H1 (cell line): Measurements from ENCODE around the gene PTS. TPM values are rescaled to one million over a fixed set of nuclear protein-coding genes. Genes with fewer than 3 reads are reported as not detected.

Source experiments
- CTCF ChIA-PET: fragments of 300-600 bp; sonication (Branson Sonifier 250); formaldehyde crosslinking; loops from one replicate; lab custom pipeline; 2021; ENCODE audit not compliant: partially characterized antibody; lab: Charles Lee
- POLR2A ChIA-PET: fragments of 300-600 bp; sonication (Branson Sonifier 250); formaldehyde crosslinking; loops from one replicate; lab custom pipeline; 2021; ENCODE audit warnings: inconsistent platforms; ENCODE audit not compliant: partially characterized antibody; lab: Charles Lee
- DNase-seq, 2 experiments: peaks; one replicate each; pipeline versions ENCODE4 v3.0.0 to v3.0.0-alpha.2; 2010 to 2022; ENCODE audit warnings: low spot score in 2 of 2, low read depth in 1 of 2, mixed read lengths in 1 of 2
- FAIRE-seq: peaks from 2 replicates; lab custom pipeline; 2011; peaks lifted over from hg19 to GRCh38; lab: Jason Lieb, UNC
- H2AFZ ChIP-seq: 2 replicates; pipeline ENCODE4 v1.8.1; 2012; ENCODE audit warnings: low read length, inconsistent platforms
- H2AK5ac ChIP-seq: 2 replicates; pipeline ENCODE4 v1.6.1; 2013; ENCODE audit warnings: low read depth, low read length
- H2BK120ac ChIP-seq: replicated peaks from 2 replicates; pipeline ENCODE3; 2013; ENCODE audit warnings: low read depth, low read length, inconsistent platforms
- H2BK12ac ChIP-seq: 2 replicates; pipeline ENCODE4 v1.6.1; 2013; ENCODE audit warnings: low read depth, low read length
- H2BK15ac ChIP-seq: 2 replicates; pipeline ENCODE4 v1.6.1; 2013; ENCODE audit warnings: low read length
- H2BK20ac ChIP-seq: 2 replicates; pipeline ENCODE4 v1.6.1; 2013; ENCODE audit warnings: low read length
- H2BK5ac ChIP-seq: 2 replicates; pipeline ENCODE4 v1.6.1; 2013; ENCODE audit warnings: low read depth, low read length
- H3K14ac ChIP-seq: 2 replicates; pipeline ENCODE4 v1.6.1; 2013; ENCODE audit warnings: inconsistent platforms; ENCODE audit not compliant: insufficient read length
- H3K18ac ChIP-seq: 2 replicates; pipeline ENCODE4 v1.6.1; 2013; ENCODE audit warnings: low read length; ENCODE audit errors: extremely low read depth
- H3K23ac ChIP-seq: 2 replicates; pipeline ENCODE4 v1.6.1; 2013; ENCODE audit warnings: inconsistent platforms; ENCODE audit not compliant: insufficient read length
- H3K23me2 ChIP-seq: 2 replicates; pipeline ENCODE4 v1.6.1; 2013; ENCODE audit warnings: low read depth, low read length
- H3K27ac ChIP-seq: 2 replicates; pipeline ENCODE4 v1.6.1; 2011; ENCODE audit warnings: low read depth, low read length, inconsistent platforms
- H3K27me3 ChIP-seq, 4 experiments: replicated peaks in 1 of 4; 1 replicate in 1 of 4; 2 replicates in 3 of 4; pipeline versions ENCODE4 v1.6.1 to v1.8.1; 2011 to 2013; ENCODE audit warnings: low read length in 3 of 4, mild to moderate bottlenecking in 3 of 4, inconsistent platforms in 2 of 4, mixed read lengths in 2 of 4, moderate library complexity in 1 of 4; ENCODE audit not compliant: control insufficient read depth in 3 of 4, insufficient read depth in 3 of 4; ENCODE audit errors: extremely low read depth in 1 of 4
- H3K36me3 ChIP-seq, 4 experiments: 2 replicates each; pipeline versions ENCODE4 v1.6.1 to v1.8.1; 2011 to 2013; ENCODE audit warnings: mild to moderate bottlenecking in 4 of 4, low read length in 3 of 4, moderate library complexity in 2 of 4, control low read depth in 1 of 4, inconsistent platforms in 1 of 4; ENCODE audit not compliant: insufficient read depth in 4 of 4, control insufficient read depth in 2 of 4
- H3K4ac ChIP-seq: replicated peaks from 2 replicates; pipeline ENCODE3; 2013; ENCODE audit warnings: low read length, low read depth, mixed read lengths, inconsistent platforms; ENCODE audit not compliant: insufficient read length
- H3K4me1 ChIP-seq, 4 experiments: replicated peaks in 1 of 4; 1 replicate in 1 of 4; 2 replicates in 3 of 4; pipeline versions ENCODE4 v1.6.1 to v1.8.1; 2011 to 2013; ENCODE audit warnings: low read length in 3 of 4, inconsistent platforms in 2 of 4, mixed read lengths in 1 of 4; ENCODE audit not compliant: insufficient read depth in 4 of 4, control insufficient read depth in 3 of 4
- H3K4me2 ChIP-seq, 2 experiments: 2 replicates each; pipeline versions ENCODE4 v1.6.1 to v1.8.1; 2011 to 2013; ENCODE audit warnings: low read depth in 2 of 2, low read length in 2 of 2, control low read depth in 1 of 2, inconsistent platforms in 1 of 2, mild to moderate bottlenecking in 1 of 2; ENCODE audit not compliant: insufficient read depth in 1 of 2
- H3K4me3 ChIP-seq, 4 experiments: fragments of 200-600, 300-600 bp in 1 of 4; sonication (generic), shearing (Covaris generic), sonication (Bioruptor Twin) in 1 of 4; 2 replicates each; pipeline versions ENCODE4 v1.5.1 to v1.8.1; 2011 to 2016; ENCODE audit warnings: low read length in 4 of 4, low read depth in 3 of 4, control low read depth in 2 of 4, inconsistent platforms in 2 of 4, mild to moderate bottlenecking in 2 of 4, mixed read lengths in 1 of 4, moderate library complexity in 1 of 4; ENCODE audit not compliant: insufficient read depth in 2 of 4; ENCODE audit errors: extremely low read depth in 1 of 4
- H3K56ac ChIP-seq: replicated peaks from 2 replicates; pipeline ENCODE3; 2013; ENCODE audit warnings: low read depth, mild to moderate bottlenecking, mixed read lengths, low read length, inconsistent platforms; ENCODE audit not compliant: insufficient read length
- H3K79me1 ChIP-seq: 2 replicates; pipeline ENCODE4 v1.6.1; 2013; ENCODE audit warnings: low read depth, low read length, control low read depth
- H3K79me2 ChIP-seq, 2 experiments: 2 replicates each; pipeline versions ENCODE4 v1.6.1 to v1.8.1; 2012 to 2013; ENCODE audit warnings: low read length in 2 of 2, mild to moderate bottlenecking in 2 of 2, inconsistent platforms in 1 of 2; ENCODE audit not compliant: insufficient read depth in 2 of 2, control insufficient read depth in 1 of 2
- H3K9ac ChIP-seq, 4 experiments: replicated peaks in 1 of 4; 1 replicate in 1 of 4; 2 replicates in 3 of 4; pipeline versions ENCODE4 v1.6.1 to v1.8.1; 2011 to 2013; ENCODE audit warnings: low read depth in 3 of 4, low read length in 3 of 4, control low read depth in 2 of 4, mild to moderate bottlenecking in 2 of 4, moderate library complexity in 2 of 4, inconsistent platforms in 1 of 4; ENCODE audit errors: extremely low read depth in 1 of 4
- H3K9me3 ChIP-seq, 2 experiments: 2 replicates each; pipeline versions ENCODE4 v1.6.1 to v1.8.1; 2012 to 2013; ENCODE audit warnings: mild to moderate bottlenecking in 2 of 2, moderate library complexity in 2 of 2, control low read depth in 1 of 2, inconsistent platforms in 1 of 2, low read depth in 1 of 2, low read length in 1 of 2, mixed read lengths in 1 of 2; ENCODE audit not compliant: insufficient read depth in 2 of 2
- H4K20me1 ChIP-seq, 2 experiments: replicated peaks in 1 of 2; 2 replicates each; pipeline versions ENCODE3 to v1.8.1; 2011 to 2013; ENCODE audit warnings: inconsistent platforms in 2 of 2, low read length in 2 of 2, mild to moderate bottlenecking in 1 of 2; ENCODE audit not compliant: insufficient read depth in 2 of 2, control insufficient read depth in 1 of 2
- H4K5ac ChIP-seq: 2 replicates; pipeline ENCODE4 v1.6.1; 2013; ENCODE audit warnings: low read length, low read depth, mixed read lengths, inconsistent platforms; ENCODE audit not compliant: insufficient read length
- H4K8ac ChIP-seq: 2 replicates; pipeline ENCODE4 v1.8.0; 2013; ENCODE audit warnings: mild to moderate bottlenecking, moderate library complexity, low read length, inconsistent platforms; ENCODE audit not compliant: insufficient read depth; ENCODE audit errors: extremely low read depth
- H4K91ac ChIP-seq: replicated peaks from 2 replicates; pipeline ENCODE3; 2013; ENCODE audit warnings: low read length, mixed read lengths, inconsistent platforms; ENCODE audit not compliant: insufficient read length
- CHD2 ChIP-seq: IDR thresholded peaks from 2 replicates; pipeline ENCODE4 v1.6.1; 2012; ENCODE audit warnings: low read length, improper control_type of control experiment
- EP300 ChIP-seq, 2 experiments: IDR thresholded peaks; 1 replicate in 1 of 2; 2 replicates in 1 of 2; pipeline ENCODE4 v1.6.1; 2011 to 2012; ENCODE audit warnings: low read depth in 2 of 2, low read length in 2 of 2, mild to moderate bottlenecking in 2 of 2, borderline replicate concordance in 1 of 2, inconsistent platforms in 1 of 2, moderate library complexity in 1 of 2
- EZH2 ChIP-seq: fragments of 200-600 bp; sonication (generic); IDR thresholded peaks from 2 replicates; pipeline ENCODE4 v1.7.1; 2012; ENCODE audit warnings: low read depth, mild to moderate bottlenecking, moderate library complexity, low read length, inconsistent platforms; ENCODE audit not compliant: severe bottlenecking
- JUN ChIP-seq: IDR thresholded peaks from 2 replicates; pipeline ENCODE4 v1.6.1; 2011; ENCODE audit warnings: low read depth, mild to moderate bottlenecking, improper control_type of control experiment, low read length
- KDM1A ChIP-seq: fragments of 200-600, 300-600 bp; sonication (generic); IDR thresholded peaks from 2 replicates; pipeline ENCODE4 v1.7.1; 2016; ENCODE audit warnings: mild to moderate bottlenecking, low read length, borderline replicate concordance
- POLR2AphosphoS5 ChIP-seq: IDR thresholded peaks from 2 replicates; pipeline ENCODE4 v1.6.1; 2011; ENCODE audit warnings: low read depth, low read length
- RFX5 ChIP-seq: IDR thresholded peaks from 2 replicates; pipeline ENCODE4 v1.6.1; 2011; ENCODE audit warnings: low read depth, low read length, improper control_type of control experiment, borderline replicate concordance
- SAP30 ChIP-seq: fragments of 300-600 bp; sonication (generic); IDR thresholded peaks from 2 replicates; pipeline ENCODE4 v1.7.1; 2012; ENCODE audit warnings: low read length, moderate library complexity, mild to moderate bottlenecking, inconsistent platforms; ENCODE audit not compliant: insufficient read depth, insufficient replicate concordance
- YY1 ChIP-seq: IDR thresholded peaks from 2 replicates; pipeline ENCODE4 v1.6.1; 2011; ENCODE audit warnings: low read depth, mild to moderate bottlenecking, low read length
- WGBS, 2 experiments: shearing (Covaris generic) in 1 of 2; methylation state at CpG; one replicate each; pipeline versions ENCODE4 v1.1.6 to v1.1.7; 2013 to 2015; ENCODE audit warnings: low lambda C conversion rate in 2 of 2, mixed read lengths in 2 of 2, inconsistent platforms in 1 of 2, low coverage in 1 of 2, missing lambda C conversion rate in 1 of 2; ENCODE audit not compliant: insufficient replicate concordance in 2 of 2, insufficient coverage in 1 of 2, insufficient read length in 1 of 2; ENCODE audit errors: extremely low coverage in 1 of 2, missing lambda C conversion rate in 1 of 2; 5-methylcytosine and 5-hydroxymethylcytosine counted together
- polyA plus RNA-seq, 7 experiments: library from polyadenylated mRNA; depleted of rRNA in 3 of 7; stranded (reverse) in 5 of 7; unstranded in 2 of 7; fragments of >200 nt in 5 of 7; fragments of 200-250 nt in 2 of 7; gene quantifications; 1 replicate in 5 of 7; 2 replicates in 1 of 7; 4 replicates in 1 of 7; pipeline versions ENCODE4 v1.2.1 to v1.2.3, GENCODE V29; 2011 to 2013; ENCODE audit warnings: missing spikeins in 2 of 7, mixed read lengths in 2 of 7
- total RNA-seq: library from RNA; stranded (reverse); fragmentation: NEBNext Ultra II Directional; extraction: Animal tissue kit (Norgen Biotek cat#: 25700); gene quantifications from 2 replicates; pipeline ENCODE4 v1.2.1, GENCODE V29; 2021
- TF ChIP-seq, protein P1 (sequence below): IDR thresholded peaks from 2 replicates; pipeline ENCODE4 v1.6.1; 2011; ENCODE audit warnings: low read depth, mild to moderate bottlenecking, low read length; ENCODE audit not compliant: insufficient read depth
- TF ChIP-seq, protein P2 (sequence below): IDR thresholded peaks from 2 replicates; pipeline ENCODE4 v1.6.1; 2012; ENCODE audit warnings: inconsistent platforms

The PTS gene
- total and polyA plus RNA-seq, 2 of the 8 experiments (the other 6 are each of a cell fraction or from before 2014, with no cell fraction given) = 18.3 to 25.9 TPM

DNA sequence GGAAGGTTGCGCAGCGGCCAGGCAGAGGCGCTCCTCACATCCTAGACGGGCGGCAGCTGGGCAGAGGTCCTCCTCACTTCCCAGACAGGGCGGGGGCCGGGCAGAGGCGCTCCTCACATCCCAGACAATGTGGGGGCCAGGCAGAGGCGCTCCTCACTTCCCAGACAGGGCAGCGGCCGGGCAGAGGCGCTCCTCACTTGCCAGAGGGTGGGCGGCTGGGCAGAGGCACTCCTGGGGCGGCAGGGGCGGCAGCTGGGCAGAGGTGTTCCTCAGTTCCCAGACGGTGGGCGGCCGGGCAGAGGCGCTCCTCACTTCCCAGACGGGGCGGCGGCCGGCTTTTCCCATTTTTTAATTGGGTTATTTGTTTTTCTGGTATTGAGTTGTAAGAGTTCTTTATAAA lies 20.2 kb upstream of the PTS start:
- WGBS, 2 experiments = 82% methylated on average over 23 of the region's 23 CpGs; no CpG with 5 or more reads in 1 of the 2 experiments
- no peaks in the 10 kb centered on the region for H4K20me1 ChIP-seq
- H3K56ac ChIP-seq = no peak overlapping the region
- no peak overlapping the region for H4K8ac ChIP-seq
- H3K27me3 ChIP-seq = no peaks in the 10 kb centered on the region
- H3K18ac ChIP-seq = no peak overlapping the region
- no peak overlapping the region for H2AFZ ChIP-seq
- H3K4me3 ChIP-seq = no peak overlapping the region
- H2BK15ac ChIP-seq = no peak overlapping the region
- no peak overlapping the region for H3K27ac ChIP-seq
- H4K91ac ChIP-seq = no peak overlapping the region
- no peak overlapping the region for H3K9ac ChIP-seq
- peaks cover 0 to 4% of the 10 kb centered on the region in 2 experiments; a peak in 1 of 4 replicates for H3K9me3 ChIP-seq
- H3K79me1 ChIP-seq = no peaks in the 10 kb centered on the region
- peaks cover 0 to 4% (median 0%) of the 10 kb centered on the region in 4 experiments; a peak in 1 of 8 replicates for H3K36me3 ChIP-seq
- no peak overlapping the region for H2BK120ac ChIP-seq
- no peak for DNase-seq
- no peak overlapping the region for H2BK5ac ChIP-seq
- H3K4me1 ChIP-seq = no peaks in the 10 kb centered on the region
- H3K79me2 ChIP-seq = no peaks in the 10 kb centered on the region
- no peaks in the 10 kb centered on the region; the same call in 1 of the 2 replicates for H3K23me2 ChIP-seq
- no peak overlapping the region for H3K4ac ChIP-seq
- ChIA-PET CTCF (interaction anchor here (0.7 to 1.2 kb wide), 3 partner anchors 74 to 359 kb away, joined by 3 to 4 read pairs (median 3); no protein-coding TSS in a partner anchor), POLR2A (no interaction called here)
- FAIRE-seq = no peak
- no peak overlapping the region for H2BK12ac ChIP-seq
- H3K23ac ChIP-seq = no peak overlapping the region
- no peak overlapping the region for H2BK20ac ChIP-seq
- H3K14ac ChIP-seq = no peak overlapping the region
- H3K4me2 ChIP-seq = no peak overlapping the region
- no peak overlapping the region for H2AK5ac ChIP-seq
- H4K5ac ChIP-seq = no peak overlapping the region
- TF ChIP-seq RFX5 (no peak), SAP30 (no peak), JUN (no peak), POLR2AphosphoS5 (no peak), CHD2 (no peak), KDM1A (no peak), EZH2 (no peak), YY1 (no peak), EP300 (IDR thresholded peaks at IDR 0.05; ENCODE audit: borderline replicate concordance in 1 of 2, low read depth in 2 of 2, low read length in 2 of 2) (no peak)
- TF ChIP-seq, protein P1, sequence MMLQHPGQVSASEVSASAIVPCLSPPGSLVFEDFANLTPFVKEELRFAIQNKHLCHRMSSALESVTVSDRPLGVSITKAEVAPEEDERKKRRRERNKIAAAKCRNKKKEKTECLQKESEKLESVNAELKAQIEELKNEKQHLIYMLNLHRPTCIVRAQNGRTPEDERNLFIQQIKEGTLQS = no peak
- TF ChIP-seq, protein P2, sequence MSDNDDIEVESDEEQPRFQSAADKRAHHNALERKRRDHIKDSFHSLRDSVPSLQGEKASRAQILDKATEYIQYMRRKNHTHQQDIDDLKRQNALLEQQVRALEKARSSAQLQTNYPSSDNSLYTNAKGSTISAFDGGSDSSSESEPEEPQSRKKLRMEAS = no peak
